ENCODE results near the gene CECR2.

CECR2 gene

DNA sequence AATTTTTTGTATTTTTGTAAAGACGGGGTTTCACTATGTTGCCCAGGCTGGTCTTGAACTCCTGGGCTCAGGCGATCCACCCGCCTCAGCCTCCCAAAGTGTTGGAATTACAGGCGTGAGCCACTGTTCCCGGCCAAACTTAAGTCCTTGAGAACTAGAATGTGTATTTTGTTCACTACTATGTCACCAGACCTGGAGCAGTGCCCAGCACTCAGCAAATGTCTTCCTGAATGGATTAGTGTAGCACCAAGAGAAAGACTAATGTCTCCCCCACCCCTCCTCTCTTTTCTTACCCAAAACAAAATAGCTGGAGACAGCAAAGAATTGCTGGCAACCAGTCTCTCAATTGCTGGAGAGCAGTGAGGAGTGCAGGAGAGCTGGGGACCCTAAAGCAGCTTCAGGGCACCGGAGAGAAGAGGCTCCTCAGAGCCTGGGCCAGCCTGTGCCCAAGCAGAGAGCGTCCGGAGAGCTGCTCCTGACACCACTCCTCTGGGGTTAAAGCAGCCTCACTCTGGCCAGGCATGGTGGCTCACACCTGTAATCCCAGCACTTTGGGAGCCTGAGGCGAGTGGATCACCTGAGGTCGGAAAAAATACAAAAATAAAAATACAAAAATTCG lies 209.0 kb downstream of the CECR2 start:
- DNase-seq, result no peak

DNA sequence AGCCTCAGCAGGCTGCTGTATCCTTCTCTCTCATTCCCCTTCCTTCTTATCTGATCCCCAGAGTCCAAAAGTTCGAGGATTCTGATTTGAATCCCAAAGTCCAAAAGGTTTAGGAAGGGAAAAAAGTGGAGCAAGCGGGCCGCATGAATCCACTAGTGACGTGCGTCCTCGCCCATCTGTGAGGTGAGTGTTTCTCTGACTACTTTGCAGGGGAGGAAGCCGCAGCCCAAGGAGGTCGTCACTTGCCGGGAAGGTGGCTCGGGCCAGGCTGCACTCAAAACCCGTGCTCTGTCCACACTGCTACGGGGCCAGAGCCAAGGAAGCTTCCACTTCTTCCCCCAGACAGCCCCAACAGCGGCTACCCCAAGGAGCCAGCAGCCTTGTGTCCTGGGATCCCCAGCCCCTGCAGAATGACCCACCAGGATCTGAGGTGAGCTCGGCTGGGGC lies 210.3 kb downstream of the CECR2 start:
- no peak for DNase-seq

DNA sequence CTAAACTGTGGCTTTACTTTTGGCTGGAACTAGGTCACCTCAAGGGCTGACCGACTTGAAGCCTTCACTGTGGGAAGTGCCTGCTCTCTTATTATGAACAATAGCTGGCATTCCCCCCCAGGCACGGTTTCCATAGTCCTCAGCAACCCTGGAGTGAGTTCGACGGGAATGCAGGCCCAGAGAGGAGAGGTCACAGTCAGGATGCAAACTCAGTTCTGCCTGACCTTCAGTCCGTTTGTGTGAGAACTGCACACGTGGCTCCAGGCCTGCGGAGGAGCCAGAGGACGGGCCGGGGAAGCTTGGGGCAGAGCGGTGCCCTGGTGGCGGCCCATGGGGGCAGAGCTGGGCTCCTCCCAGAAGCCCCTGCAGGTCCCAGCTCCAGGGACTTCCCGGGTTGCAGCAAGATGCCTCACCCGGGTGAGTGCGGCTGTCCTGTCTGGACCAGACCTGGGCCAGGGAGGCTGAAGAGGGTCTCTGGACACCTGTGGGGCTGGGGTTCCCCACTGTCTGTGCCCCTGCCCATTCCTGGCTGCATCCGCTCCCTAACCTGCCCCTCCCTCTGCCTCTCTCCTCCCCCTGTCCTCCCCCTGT lies 211.3 kb downstream of the CECR2 start:
- no peak for DNase-seq

DNA sequence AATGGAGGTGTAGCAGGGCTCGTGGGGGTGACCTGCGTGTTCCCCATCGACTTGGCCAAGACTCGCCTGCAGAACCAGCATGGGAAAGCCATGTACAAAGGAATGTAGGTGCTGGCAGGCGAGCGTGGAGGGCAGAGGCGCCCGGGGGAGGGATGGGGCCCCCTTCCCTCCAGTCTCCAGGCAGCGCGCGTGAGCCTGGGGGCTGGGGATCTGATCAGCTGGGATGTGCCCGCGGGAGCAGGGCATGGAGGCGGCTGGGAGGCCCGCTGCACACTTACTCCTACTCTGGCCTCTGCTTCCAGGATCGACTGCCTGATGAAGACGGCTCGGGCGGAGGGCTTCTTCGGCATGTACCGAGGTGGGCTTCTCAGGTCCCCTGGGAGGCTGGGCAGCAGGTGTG lies 211.8 kb downstream of the CECR2 start:
- DNase-seq, result no peak

DNA sequence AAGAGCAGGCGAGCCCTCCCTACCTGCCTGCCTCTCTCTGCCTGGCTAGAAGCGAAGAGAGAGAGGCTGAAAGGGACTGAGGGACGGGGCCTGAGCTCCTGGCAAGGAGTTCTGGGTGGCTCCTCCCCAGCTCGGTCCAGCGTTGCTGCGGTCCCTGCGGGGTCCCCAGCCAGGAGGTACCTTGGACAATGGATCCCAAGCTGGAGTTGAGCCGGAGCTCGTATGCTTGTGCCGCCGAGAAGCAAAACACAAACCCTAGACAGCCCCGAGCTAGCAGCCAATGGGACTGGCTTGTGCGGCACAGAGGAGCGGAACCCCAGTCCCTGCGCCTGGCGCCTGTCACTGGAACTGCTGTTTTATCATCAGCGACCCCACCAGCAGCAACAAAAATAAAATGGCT lies 212.4 kb downstream of the CECR2 start:
- DNase-seq, result no peak

DNA sequence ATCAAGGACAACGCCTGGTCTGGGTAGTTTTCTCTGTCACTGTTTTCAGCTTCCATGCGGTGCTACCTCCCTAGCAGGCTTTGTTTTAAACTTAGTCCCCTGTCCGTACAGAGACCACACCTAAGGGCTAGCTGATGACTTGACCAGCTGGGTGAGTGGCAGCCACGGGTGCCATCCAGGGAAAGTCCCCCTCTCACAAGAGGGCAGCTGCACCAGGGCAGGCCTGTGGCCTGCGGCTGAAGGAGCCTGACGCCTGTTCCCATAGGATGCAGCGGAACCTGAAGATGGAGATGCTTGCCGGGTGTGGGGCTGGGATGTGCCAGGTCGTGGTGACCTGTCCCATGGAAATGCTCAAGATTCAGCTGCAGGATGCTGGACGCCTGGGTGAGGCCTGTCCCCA lies 213.9 kb downstream of the CECR2 start:
- DNase-seq, result no peak

DNA sequence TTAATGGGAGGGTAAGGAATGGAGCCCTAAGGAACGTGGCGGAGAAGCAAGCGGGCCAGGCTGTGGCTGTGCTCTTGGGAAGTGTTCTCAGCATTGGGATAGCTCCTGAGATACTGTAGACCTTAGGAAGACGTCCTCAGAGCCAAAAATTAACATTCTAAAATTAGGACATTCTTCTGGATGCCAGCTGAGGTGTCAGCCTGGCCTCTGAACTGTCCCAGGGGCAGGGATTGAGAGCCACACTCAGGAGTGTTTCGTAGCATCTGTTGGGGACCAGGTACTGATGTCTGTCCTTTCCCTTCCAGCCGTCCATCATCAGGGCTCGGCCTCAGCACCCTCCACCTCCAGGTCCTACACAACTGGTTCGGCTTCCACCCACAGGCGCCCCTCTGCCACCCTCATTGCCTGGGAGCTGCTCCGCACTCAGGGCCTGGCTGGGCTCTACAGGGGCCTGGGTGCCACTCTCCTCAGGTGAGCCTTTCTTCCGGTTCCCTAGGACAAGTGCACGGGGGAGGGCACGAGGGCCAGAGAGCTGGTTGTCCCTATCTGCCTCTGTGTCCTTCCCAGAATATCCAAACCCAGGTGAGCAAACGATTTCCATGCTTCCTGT lies 217.7 kb downstream of the CECR2 start:
- DNase-seq, result no peak

DNA sequence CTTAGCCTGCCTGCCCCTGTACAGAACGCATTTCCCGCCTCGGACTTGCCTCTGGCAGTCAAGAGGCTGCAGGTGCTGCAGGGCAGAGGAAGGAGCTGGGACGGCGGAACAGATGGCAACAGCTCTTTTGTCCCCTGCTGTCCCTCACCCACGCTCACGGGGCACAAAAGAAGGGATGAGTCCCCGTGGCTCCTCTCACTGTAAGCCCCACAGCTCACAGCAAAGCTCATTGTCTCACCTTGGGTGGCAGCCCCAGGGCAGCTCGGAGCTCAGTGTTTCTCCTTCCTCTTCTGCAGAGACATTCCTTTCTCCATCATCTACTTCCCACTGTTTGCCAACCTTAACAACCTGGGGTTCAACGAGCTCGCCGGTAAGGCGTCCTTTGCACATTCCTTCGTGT lies 218.4 kb downstream of the CECR2 start:
- DNase-seq, result no peak

DNA sequence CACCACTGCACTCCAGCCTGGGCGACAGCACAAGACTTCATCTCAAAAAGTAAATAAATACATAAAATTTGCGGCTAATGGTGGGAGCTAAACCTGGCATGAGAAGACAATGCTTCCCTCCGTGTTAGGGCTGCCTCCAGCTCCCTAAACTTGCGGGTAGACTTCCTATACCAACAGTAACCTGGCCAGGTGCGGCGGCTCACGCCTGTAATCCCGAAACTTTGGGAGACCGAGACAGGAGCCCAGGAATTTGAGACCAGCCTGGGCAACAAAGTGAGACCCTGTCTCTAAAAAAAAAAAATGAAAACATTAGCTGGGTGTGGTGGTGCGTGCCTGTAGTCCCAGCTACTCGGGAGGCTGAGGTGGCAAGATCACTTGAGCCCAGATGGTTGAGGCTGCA lies 219.3 kb downstream of the CECR2 start:
- DNase-seq, result no peak

DNA sequence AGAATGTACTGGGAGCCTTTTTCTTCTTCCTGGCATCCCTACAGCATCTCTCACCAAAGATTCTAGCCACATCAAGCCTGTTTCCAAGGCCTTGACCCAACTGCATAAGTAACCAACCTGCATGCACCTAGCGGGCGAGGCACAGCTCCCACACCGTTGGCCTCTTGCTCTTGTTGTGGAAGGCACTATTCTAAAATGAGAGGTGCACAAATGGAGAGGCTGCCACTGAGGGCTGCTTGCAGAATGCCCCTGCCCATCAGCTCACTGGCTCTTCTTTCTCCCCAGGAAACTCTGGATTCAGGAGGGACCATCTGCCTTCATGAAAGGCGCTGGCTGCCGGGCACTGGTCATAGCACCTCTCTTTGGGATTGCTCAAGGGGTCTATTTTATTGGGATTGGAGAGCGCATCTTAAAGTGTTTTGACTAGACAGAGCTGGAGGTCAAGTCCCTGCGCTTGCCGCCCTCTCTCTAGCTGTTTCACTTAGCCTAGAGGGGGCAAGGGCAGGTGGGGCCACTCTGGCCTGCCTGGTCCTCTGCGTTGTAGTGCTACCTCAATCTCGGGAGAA lies 220.6 kb downstream of the CECR2 start:
- no peak for DNase-seq

DNA sequence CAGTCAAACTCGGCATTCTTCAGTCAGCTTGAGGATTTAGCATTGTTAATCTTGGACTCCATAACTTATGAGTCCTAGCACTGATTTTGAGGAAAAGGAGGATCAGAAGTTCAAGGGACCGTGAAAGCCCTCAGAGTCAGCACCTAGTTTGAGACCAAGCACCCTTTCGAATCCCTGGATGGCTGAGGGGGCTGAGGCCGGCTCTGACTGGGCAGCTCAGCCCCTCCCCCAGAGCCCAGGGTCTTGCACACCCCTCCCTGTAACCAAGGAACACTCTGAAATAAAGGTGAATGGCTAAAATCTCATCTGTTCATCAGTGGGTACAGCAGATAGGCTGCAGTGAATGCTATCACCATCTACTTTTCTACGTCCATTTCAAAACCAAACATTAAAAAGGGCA lies 221.3 kb downstream of the CECR2 start:
- no peak for DNase-seq

DNA sequence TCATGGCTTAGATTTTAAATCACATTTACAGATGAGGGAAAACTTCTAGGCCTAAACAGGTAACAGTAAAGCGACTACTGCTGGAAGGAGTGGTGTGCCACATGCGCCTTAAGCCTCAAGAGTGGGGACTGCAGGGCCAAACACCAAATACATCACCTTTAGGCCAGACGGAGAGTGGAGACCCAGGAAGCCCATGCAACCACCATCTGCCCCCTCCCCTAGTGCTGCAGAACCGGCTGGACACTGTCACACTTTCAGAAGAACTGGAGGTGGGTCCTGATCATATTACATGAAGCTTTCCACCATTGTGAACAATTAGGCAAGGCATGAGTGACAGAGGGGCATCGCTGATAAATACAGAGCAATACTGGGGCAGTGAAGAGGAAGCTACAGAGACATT lies 222.9 kb downstream of the CECR2 start:
- DNase-seq, result no peak

DNA sequence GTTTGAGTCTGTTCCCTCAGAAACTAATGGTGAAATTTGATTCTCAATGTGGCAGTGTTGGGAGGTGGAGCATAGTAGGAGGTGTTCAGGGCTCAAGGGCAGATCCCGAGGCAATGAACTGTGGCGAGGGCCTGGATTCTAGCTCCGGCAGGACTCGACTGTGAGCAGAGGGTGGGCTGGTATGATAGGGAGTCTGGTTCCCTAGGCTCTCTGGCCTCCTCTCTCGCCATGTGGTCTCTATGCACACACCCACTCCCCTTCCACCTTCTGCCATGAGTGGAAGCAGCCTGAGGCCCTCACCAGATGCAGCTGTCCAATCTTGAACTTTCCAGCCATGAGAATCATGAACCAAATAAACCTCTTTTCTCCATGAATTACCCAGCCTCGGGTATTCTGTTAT lies 227.0 kb downstream of the CECR2 start:
- no peak for DNase-seq

DNA sequence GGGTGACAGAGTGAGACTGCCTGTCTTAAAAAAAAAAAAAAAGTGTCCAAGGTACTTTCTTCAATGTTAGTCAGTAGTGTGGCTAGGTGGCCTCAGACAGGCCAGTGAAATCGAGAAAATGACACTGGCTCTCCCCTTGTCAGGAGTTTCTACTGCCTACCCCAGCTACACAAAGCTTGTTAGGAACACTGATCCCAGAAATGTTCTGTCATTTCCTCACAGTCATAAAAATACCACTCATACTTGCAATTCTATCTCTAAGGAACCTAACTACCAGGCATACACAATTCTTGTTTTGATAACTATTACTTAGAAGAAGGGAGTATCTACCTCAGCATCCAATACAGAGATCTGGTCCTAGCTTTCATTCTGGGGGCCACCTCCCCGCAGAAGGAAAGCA lies 228.0 kb downstream of the CECR2 start:
- DNase-seq, result no peak

DNA sequence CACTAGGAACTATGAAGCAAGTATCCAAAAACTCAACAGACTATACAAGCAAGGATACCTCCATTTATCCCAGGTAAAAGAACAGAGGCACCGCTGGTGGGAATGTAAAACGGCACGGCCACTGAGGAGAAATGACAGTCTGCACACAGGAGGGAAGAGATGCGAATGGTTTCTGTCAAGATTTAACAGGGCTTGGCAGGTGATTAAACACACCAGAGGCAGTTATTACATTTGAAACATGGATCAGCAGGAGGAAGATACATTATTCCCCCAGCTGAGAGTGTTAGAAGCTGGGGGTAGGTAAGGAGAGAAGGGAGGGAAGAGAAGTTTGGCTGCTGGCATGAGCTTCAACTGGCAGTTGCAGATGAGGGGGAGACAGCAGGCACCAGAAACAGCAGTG lies 229.1 kb downstream of the CECR2 start:
- DNase-seq, result no peak

DNA sequence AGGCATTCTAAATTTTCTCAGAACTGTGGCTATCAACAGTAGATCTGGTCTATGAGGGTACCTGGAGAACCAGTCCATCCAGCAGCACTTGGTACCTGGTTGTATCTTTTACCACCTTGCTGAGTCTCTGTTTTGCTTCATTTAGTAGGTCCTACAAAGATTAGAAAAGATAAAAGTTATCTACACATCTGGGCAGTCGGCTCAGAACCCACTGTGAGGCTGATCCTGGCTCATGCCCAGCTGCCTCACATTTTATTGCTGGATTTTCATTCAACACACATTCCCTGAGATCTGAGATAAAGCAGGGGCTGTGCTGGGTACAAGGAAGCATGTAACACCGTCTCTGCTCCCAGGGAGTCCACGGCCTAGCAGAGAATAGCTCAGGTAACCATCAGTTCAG lies 231.8 kb downstream of the CECR2 start:
- no peak for DNase-seq

DNA sequence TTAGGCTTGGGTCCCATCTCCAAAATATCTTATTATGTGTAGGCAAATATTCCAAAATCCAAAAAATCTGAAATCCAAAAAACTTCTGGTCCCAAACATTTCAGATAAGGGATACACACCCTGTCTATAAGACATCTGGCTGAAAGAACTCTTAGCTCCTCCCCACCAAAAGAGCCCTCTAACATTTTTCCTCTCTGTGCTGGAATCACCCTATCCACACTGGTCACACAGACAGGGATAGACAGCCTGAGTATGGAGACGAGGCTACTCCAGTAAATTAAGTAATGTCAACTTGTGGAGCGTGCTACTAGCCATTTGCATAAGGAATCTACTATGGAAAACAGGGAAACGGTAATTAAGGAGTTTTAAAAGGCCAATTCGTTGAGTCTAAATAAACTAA lies 234.4 kb downstream of the CECR2 start:
- no peak for DNase-seq

DNA sequence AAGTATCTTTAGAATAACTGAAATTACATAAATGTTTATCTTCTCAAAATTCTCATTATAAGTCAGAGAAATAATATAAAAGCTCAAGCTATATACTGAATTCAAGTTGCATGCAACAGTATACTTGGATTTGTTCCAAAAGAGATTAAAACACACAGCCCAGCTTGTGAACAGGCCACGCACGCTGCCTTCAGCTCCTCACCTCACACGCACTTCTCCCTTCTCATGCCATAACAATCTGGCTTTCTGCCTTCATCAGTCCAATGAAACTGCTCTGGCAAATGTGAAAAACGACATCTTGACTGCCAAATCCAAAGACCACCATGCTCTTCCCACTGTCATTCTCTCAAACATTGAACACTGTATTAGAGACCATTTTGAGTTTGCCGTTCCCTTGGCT lies 237.2 kb downstream of the CECR2 start:
- DNase-seq, result no peak

Data from CD4-positive, alpha-beta T cell treated with Interleukin-10 for 1 hour (primary cell).